Peyer's patch (tissue), 4 donors: ENCODE measurements around the gene MTM1.

Experiments used
- POLR2A ChIP-seq, 2 donors: fragments of 450-650 bp; IDR thresholded peaks; one replicate each; pipeline ENCODE4 v1.5.1; 2017; ENCODE audit warnings: antibody characterized with exemption in 2 of 2, mild to moderate bottlenecking in 2 of 2, moderate library complexity in 2 of 2
- TF ChIP-seq, protein P1 (sequence below), 6 experiments: fragments of 450-650 bp in 4 of 6; fragments of 200-600 bp in 2 of 6; sonication (generic) in 1 of 6; IDR thresholded peaks; one replicate each; pipeline ENCODE4 v1.5.1; 2017 to 2019; ENCODE audit warnings: antibody characterized with exemption in 6 of 6, mild to moderate bottlenecking in 3 of 6, moderate library complexity in 1 of 6

DNA sequence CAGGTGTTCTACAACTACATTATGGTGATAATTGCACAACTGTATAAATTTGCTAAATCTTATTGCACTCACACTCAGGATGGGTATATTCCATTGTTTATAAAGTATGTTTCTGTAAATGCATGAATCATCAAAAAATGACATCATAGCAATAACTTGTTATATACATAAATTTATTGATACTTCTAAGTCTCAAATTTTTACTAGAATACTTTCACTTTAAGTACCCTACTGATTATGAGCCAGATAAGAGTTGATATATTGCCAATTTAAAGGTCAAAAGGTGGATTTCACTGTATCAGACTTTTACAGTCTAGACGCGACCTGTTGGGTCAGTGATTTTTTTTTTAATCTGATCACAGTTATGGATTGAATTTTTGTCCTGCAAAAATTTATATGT, 87.4 kb downstream of the MTM1 start:
- no peak for TF ChIP-seq POLR2A (IDR thresholded peaks at IDR 0.05)
- TF ChIP-seq, protein P1, sequence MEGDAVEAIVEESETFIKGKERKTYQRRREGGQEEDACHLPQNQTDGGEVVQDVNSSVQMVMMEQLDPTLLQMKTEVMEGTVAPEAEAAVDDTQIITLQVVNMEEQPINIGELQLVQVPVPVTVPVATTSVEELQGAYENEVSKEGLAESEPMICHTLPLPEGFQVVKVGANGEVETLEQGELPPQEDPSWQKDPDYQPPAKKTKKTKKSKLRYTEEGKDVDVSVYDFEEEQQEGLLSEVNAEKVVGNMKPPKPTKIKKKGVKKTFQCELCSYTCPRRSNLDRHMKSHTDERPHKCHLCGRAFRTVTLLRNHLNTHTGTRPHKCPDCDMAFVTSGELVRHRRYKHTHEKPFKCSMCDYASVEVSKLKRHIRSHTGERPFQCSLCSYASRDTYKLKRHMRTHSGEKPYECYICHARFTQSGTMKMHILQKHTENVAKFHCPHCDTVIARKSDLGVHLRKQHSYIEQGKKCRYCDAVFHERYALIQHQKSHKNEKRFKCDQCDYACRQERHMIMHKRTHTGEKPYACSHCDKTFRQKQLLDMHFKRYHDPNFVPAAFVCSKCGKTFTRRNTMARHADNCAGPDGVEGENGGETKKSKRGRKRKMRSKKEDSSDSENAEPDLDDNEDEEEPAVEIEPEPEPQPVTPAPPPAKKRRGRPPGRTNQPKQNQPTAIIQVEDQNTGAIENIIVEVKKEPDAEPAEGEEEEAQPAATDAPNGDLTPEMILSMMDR (IDR thresholded peaks at IDR 0.05) = no peak
